Left renal pelvis (tissue), 4 donors: Measurements from ENCODE around the gene ZNF646. TPM values are rescaled to one million over a fixed set of nuclear protein-coding genes. Genes with fewer than 3 reads are reported as not detected.
A peak's percentile ranks its signal among the peaks of the same experiment; 100 is the strongest.

ENCODE experiments used
- DNase-seq, 4 donors: peaks; one replicate each; pipeline ENCODE4 v3.0.0-alpha.2; 2013; ENCODE audit warnings: low read depth in 4 of 4, low spot score in 3 of 4
- polyA plus RNA-seq, 4 donors: library from polyadenylated mRNA; unstranded; fragments of 120-200 nt; gene quantifications; one replicate each; pipeline ENCODE4 v1.2.1, GENCODE V29; 2013; ENCODE audit not compliant: insufficient read length in 4 of 4

Gene ZNF646
- polyA plus RNA-seq, 4 donors: 10.3 to 15.0 (median 11.7) TPM

DNA sequence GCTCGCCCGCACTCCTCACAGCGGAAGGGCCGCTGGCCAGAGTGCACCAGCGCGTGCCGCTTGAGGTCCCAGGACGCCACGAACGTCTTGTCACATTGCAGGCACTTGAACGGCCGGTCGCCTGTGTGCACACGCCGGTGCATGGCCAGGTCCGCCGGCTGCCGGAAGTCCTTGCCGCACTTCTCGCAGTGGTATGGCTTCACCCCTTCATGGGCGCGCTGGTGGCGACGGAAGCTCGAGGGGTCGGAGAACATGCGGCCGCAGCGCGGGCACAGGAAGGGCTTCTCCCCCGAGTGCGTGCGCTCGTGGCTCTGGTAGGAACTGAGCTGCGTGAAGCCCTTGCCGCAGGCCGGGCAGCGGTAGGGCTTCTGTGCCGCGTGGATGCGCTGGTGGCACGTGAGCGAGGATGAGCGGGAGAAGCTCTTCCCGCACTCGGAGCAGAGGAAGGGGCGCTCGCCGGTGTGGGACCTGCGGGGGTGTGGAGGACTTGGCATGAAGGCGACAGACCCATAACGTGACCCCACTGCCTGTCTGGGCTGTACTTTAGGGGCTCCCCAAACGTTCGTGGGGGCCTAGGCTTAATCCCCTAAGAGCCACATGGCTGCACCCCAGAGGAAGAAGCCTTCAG, 12.3 kb upstream of the ZNF646 start:
- DNase-seq: no peak

DNA sequence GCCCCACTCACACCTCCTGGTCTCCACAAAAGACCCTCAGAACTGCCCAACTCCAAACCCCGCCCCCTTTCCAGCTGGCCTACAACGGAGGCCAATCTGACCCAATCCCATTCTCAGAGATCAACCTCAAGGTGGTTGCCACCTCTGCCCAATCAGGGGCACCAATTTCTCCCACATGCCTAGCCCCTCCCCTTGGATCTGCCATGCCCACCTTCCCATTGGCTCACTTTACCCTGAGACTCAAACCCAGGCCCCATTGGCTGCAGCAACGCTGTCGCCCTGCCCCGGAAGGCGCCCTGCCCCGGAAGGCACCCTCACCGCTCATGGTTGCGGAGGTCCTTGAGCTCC, 10.8 kb upstream of the ZNF646 start:
- DNase-seq: no peak

DNA sequence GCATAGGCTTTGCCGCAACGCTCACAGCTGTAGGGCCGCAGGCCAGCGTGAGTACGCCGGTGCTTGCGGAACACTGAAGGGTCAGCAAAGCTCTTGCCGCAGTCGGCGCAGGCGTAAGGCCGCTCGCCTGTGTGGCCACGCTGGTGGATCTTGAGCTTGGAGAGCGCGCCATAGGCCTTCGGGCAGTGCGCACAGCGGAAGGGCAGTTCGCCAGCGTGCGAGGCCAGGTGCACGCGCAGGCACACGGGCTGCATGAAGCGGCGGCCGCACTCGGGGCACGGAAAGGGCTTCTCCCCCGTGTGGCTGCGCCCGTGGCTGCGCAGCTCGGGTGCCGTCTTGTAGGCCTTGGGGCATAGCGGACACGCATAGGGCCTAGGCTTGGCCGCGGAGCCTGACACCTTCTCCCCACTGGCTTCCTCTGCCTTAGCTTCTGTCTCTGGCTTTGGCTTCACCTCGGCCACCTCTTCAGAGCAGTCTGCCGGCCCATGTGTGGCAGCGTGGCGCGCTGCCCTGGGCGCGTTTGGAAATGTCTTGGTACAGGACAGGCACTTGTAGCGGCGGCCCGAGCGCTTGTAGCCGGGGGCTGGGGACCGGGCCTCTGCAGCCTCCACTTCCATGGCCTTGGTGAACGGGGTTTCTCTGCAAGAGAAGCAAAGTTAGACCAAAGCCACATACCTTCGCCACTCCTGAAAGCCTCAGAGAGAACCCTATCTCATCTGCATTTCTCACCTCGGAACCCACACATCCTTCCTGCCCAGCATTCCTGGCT, 10.2 kb upstream of the ZNF646 start:
- DNase-seq: no peak

DNA sequence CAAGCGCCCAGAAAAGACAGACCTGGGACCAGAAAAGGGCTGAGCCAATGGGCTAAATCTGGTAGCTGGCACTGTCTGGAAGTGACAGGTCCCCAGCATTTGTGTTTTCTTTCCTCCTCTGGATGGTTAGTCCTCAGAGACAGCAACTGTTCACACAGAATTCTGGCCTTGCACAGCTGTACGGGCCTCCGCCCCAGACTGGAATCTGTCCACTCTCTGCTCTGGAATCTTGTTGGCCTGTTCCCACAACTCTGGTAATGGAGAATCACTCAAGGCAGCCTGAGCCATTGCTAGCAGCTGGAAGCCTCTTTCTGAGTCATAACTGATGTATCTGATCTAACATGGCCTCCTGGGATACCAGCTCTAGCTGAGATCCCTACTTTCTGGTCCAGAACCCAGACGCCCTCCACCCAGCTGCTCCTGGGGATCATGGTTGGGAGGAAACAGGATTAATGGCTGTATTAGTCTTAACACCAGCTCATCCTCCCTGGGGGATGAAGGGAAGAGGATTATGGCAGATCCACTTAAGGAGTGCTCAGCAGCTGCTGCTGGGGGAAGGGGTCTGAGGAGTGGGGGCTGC, 9.2 kb upstream of the ZNF646 start:
- no peak for DNase-seq

DNA sequence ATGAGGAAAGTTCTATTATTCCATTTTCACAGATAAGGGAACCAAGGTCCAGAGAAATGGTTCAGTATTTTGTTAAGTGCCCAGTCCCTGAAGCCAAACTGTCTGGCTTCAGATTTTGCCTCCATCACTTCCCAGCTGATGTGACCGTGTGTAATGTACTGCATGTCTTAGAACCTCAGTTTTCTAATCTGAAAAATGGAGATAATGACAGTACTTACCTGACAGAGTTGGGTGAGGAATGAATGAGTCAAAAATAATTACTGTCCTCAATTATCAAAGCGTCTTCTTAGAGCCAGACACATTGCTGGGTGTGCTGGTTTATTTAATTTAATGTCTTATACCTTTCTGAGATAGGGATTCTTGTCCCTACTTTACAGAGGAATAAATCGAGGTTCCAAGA, 6.9 kb upstream of the ZNF646 start:
- no peak for DNase-seq

DNA sequence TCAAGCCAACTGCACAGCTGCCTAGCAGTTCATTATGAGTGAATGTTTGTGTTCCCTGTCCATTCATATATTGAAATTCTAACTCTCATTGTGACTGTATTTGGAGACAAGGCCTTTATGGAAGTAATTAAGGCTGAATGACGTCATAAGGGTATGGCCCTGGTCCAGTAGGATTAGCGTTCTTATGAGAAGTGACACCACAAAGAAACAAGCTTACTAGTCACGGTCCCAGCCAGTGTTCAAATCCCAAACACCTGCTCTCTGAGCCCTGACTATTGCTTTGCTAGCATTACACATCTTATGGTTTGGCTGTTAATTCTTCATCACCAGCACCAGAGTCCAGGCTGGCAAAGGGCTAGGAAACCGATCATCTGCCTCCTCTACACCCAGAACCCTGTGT, 2.4 kb upstream of the ZNF646 start:
- no peak for DNase-seq

DNA sequence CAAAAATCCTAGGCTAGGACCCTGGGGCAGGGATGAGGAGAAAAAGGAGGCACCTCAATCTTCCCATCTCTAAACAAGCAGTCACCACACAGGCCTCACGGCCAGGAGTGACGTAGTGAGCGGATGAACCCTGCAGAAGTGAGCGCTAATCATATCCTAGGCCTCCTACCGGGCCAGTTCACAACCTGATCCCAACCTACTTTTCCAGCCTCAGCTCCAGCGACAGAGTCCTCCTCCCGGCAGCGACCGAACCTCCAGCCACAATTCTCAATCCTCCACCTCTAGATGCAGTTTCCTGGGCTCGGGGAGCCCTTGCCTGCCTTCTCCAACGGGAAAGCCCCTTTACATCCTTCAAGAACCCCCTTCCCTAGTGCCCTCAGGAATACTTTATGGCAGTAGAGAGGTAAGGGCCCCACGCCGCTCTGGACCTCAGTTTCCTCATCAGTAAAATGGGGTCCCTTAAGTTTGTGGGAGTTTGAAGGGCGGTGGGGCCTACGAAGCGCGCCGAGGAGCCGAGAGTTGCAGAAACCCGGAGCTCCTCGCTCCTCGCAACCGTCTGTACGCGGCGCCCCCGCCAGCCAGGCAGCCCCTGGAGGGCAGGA, 1.6 kb upstream of the ZNF646 start:
- DNase-seq: no peak

DNA sequence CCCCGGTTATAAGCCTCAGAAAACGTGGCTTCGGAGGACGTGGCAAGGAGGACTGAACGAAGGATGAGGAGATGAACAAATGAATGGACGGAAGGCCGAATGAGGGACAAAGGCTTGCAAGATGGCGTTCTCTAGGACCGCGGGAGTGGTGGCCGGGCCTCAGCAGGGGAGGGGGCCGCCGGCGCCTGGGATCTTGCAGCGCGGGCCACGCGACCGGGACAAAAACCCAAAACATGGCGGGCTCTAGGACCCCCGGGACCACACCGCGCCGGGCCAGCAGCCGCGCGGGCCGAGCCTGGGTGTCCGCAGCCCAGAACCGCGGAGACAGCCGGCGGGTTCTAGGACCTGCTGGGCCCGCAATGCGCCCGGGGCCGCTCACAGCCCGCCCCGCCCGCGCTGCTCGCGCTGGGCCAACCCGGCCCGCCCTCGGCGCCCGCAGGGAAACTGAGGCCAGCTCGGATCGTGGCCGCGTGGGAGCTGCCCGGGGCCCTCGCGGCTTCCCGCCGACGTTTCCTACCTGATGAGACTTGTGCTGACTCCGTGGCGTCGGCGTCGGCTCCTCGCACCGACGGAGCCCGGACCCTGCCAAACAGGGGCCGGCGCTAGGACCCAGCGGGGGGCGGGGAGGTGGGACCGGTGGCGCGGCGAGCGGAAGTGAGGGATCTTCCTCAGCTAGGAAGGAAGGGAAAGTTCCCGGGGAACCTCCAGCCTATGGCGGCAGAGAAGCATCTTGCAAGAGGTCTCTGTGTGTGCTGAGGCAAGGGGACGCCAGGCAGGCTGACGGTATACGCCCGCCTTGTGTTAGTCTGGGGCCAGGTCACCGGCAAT, 866 bp upstream of the ZNF646 start:
- peak; percentile 81 to 87 (median 84) for DNase-seq

DNA sequence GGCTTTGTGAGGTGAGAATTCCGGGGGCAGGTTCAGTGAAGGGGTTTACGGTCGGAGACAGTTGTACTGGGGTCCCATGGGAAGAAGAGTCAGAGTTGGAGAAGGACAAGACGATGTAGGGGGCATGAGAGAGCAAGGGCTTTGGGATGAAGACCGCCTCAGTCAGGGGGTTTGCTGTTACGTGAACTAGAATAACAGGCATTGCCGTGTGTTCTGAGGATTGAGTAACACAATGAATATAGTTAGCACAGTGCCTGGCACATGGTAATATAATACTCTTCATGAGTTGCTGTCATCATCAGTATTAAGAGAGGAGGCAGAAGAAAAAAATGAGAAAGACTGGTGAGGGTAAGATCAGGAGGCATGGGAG, 577 bp downstream of the ZNF646 start:
- no peak for DNase-seq

DNA sequence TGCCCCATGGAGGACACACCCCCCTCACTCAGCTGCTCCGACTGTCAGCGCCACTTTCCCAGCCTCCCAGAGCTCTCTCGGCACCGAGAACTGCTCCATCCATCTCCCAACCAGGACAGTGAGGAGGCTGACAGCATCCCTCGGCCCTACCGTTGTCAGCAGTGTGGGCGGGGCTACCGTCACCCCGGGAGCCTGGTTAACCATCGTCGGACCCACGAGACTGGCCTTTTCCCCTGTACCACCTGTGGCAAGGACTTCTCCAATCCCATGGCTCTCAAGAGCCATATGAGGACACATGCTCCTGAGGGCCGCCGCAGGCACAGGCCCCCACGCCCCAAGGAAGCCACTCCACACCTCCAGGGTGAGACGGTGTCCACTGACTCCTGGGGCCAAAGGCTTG, 2.1 kb downstream of the ZNF646 start:
- DNase-seq: no peak

DNA sequence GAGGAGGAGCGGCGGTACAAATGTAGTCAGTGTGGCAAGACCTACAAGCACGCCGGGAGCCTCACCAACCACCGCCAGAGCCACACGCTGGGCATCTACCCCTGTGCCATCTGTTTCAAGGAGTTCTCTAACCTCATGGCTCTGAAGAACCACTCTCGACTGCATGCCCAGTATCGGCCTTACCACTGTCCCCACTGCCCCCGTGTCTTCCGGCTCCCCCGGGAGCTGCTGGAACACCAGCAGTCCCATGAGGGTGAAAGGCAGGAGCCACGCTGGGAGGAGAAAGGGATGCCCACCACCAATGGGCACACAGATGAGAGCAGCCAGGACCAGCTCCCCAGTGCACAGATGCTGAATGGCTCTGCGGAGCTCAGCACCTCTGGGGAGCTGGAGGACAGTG, 2.8 kb downstream of the ZNF646 start:
- DNase-seq: no peak

DNA sequence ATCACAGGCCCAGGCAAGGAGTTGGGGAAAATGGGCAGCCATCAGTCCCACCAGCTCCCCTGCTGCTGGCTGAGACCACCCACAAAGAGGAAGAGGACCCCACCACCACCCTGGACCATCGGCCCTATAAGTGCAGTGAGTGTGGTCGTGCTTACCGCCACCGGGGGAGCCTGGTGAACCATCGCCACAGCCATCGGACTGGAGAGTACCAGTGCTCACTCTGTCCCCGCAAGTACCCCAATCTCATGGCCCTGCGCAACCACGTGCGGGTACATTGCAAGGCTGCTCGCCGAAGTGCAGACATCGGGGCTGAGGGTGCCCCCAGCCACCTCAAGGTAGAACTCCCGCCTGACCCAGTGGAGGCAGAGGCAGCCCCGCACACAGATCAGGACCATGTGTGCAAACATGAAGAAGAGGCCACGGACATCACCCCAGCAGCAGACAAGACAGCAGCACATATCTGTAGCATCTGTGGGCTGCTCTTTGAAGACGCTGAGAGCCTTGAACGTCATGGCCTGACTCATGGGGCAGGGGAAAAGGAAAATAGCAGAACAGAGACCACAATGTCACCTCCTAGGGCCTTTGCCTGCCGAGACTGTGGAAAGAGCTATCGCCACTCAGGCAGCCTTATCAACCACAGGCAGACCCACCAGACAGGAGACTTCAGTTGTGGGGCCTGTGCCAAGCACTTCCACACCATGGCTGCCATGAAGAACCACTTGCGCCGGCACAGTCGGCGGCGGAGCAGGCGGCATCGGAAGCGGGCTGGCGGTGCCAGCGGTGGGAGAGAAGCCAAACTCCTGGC, 3.6 kb downstream of the ZNF646 start:
- no peak for DNase-seq

DNA sequence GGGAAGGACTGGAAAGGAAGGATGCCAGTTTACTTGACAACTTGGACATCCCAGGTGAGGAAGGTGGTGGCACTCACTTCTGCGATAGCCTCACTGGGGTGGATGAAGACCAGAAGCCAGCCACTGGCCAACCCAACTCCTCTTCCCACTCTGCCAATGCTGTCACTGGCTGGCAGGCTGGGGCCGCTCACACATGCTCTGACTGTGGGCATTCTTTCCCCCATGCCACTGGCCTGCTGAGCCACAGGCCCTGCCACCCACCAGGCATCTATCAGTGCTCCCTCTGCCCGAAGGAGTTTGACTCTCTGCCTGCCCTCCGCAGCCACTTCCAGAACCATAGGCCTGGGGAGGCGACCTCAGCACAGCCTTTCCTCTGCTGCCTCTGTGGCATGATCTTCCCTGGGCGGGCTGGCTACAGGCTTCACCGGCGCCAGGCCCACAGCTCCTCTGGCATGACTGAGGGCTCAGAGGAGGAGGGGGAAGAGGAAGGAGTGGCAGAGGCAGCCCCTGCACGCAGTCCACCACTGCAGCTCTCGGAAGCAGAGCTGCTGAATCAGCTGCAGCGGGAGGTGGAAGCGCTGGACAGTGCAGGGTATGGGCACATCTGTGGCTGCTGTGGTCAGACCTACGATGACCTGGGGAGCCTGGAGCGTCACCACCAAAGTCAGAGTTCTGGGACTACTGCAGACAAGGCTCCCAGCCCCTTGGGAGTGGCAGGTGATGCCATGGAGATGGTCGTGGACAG, 4.5 kb downstream of the ZNF646 start:
- DNase-seq: no peak

DNA sequence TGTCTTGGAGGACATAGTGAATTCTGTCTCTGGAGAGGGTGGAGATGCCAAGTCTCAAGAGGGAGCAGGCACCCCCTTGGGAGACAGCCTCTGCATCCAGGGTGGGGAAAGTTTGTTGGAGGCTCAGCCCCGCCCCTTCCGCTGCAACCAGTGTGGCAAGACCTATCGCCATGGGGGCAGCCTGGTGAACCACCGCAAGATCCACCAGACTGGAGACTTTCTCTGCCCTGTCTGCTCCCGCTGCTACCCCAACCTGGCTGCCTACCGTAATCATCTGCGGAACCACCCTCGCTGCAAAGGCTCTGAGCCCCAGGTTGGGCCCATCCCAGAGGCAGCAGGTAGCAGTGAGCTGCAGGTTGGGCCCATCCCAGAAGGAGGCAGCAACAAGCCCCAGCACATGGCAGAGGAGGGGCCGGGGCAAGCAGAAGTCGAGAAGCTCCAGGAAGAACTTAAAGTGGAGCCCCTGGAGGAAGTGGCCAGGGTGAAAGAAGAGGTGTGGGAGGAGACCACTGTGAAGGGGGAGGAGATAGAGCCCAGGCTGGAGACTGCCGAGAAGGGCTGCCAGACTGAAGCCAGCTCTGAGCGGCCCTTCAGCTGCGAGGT, 5.2 kb downstream of the ZNF646 start:
- DNase-seq: no peak

DNA sequence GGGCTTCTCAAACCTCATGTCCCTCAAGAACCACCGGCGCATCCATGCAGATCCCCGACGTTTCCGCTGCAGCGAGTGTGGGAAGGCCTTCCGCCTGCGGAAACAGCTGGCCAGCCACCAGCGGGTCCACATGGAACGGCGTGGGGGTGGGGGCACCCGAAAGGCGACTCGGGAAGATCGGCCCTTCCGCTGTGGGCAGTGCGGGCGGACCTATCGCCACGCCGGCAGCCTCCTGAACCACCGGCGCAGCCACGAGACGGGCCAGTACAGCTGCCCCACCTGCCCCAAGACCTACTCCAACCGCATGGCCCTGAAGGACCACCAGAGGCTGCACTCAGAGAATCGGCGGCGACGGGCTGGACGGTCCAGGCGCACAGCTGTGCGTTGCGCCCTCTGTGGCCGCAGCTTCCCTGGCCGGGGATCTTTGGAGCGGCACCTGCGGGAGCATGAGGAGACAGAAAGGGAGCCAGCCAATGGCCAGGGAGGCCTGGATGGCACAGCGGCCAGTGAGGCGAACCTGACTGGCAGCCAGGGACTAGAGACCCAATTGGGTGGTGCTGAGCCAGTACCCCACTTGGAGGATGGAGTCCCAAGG, 5.9 kb downstream of the ZNF646 start:
- DNase-seq: no peak

DNA sequence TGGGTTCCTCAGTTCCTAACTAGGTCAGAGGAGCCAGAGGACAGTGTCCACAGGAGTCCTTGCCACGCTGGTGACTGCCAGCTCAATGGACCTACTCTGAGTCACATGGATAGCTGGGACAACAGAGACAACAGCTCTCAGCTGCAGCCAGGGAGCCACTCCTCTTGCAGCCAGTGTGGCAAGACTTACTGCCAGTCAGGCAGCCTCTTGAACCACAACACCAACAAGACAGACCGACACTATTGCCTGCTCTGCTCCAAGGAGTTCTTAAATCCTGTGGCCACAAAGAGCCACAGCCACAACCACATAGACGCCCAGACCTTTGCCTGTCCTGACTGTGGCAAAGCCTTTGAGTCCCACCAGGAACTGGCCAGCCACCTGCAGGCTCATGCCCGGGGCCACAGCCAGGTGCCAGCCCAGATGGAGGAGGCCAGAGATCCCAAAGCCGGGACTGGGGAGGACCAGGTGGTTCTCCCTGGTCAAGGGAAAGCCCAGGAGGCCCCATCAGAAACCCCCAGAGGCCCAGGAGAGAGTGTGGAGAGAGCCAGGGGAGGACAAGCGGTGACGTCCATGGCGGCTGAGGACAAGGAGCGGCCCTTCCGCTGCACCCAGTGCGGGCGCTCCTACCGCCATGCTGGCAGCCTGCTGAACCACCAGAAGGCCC, 6.7 kb downstream of the ZNF646 start:
- DNase-seq: no peak

DNA sequence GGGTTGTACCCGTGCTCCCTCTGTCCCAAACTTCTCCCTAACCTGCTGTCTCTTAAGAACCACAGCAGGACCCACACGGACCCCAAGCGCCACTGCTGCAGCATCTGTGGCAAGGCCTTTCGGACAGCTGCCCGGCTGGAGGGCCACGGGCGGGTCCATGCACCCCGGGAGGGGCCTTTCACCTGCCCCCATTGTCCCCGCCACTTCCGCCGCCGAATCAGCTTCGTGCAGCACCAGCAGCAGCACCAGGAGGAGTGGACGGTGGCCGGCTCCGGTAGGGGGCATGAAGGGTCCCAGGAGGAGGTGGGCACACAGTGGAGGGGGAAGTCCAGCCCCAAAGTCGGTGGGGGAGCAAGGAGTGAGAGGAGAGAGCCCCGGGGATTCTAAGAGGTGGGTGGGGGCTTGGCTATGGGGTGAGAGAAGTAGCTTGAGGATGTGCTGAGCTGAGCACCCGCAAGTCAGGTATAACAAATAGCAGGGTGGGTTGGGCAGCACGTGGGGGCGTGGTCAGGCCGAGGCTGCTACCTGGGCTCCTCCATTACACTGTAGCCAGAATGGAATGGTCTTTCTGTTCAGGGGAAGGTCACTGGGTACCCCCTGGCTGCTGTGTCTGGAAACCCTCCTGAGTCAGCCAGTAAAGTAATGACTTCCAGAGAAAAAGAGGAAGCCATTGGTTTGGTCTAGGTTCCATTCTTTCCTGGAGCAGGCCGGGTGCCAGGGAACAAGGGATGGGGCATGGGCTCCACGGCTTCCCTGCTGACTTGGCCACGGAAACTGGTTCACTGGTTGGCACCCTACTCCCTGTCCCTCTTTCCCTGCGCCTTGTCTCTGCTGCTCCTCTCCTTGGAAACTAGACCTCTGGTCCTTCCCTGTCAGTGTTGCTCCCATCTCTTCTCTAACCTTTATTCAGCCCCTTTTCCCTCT, 7.5 kb downstream of the ZNF646 start:
- no peak for DNase-seq
